Transverse colon (tissue), 4 donors: ENCODE data around the gene C16orf86. TPM values are rescaled to one million over a fixed set of nuclear protein-coding genes. Genes with fewer than 3 reads are reported as not detected.

ENCODE experiments used
- DNase-seq: peaks from one replicate; pipeline ENCODE4 v3.0.0-alpha.2; 2019
- H3K27ac ChIP-seq, 4 donors: fragments of 200-600 bp; sonication (generic); 2 replicates each; pipeline ENCODE4 v1.5.1; 2016 to 2018; ENCODE audit warnings: inconsistent platforms in 4 of 4
- H3K27me3 ChIP-seq: fragments of 200-600 bp; sonication (generic); 2 replicates; pipeline ENCODE4 v1.5.1; 2017; ENCODE audit warnings: inconsistent platforms
- H3K36me3 ChIP-seq, 4 donors: fragments of 200-600 bp; sonication (generic); 2 replicates each; pipeline ENCODE4 v1.5.1; 2017 to 2019; ENCODE audit warnings: inconsistent platforms in 4 of 4
- H3K4me1 ChIP-seq, 4 donors: fragments of 200-600 bp; sonication (generic); 2 replicates each; pipeline ENCODE4 v1.5.1; 2017 to 2020; ENCODE audit warnings: inconsistent platforms in 4 of 4
- H3K4me3 ChIP-seq, 4 donors: fragments of 200-600 bp; sonication (generic); 1 replicate in 1 of 4; 2 replicates in 3 of 4; pipeline versions ENCODE4 v1.5.1 to v1.6.1; 2017 to 2019; ENCODE audit warnings: inconsistent platforms in 4 of 4
- H3K9me3 ChIP-seq, 2 donors: fragments of 200-600 bp; sonication (generic); 2 replicates each; pipeline ENCODE4 v1.5.1; 2017 to 2019; ENCODE audit warnings: inconsistent platforms in 2 of 2
- CTCF ChIP-seq, 5 experiments: fragments of 200-600 bp in 3 of 5; fragments of 450-650 bp in 2 of 5; sonication (generic) in 3 of 5; IDR thresholded peaks; 1 replicate in 2 of 5; 2 replicates in 3 of 5; pipeline ENCODE4 v1.5.1; 2016 to 2017; ENCODE audit warnings: antibody characterized with exemption in 5 of 5, inconsistent platforms in 3 of 5, mild to moderate bottlenecking in 2 of 5, moderate library complexity in 1 of 5
- EP300 ChIP-seq: sonication (generic); formaldehyde crosslinking; IDR thresholded peaks from one replicate; pipeline ENCODE4 v1.6.1; 2017; ENCODE audit warnings: antibody characterized with exemption, low read depth
- POLR2A ChIP-seq: fragments of 450-650 bp; IDR thresholded peaks from one replicate; pipeline ENCODE4 v1.6.1; 2016; ENCODE audit warnings: antibody characterized with exemption, mild to moderate bottlenecking, moderate library complexity
- POLR2AphosphoS5 ChIP-seq, 3 donors: sonication (generic); formaldehyde crosslinking; IDR thresholded peaks; one replicate each; pipeline ENCODE4 v1.6.1; 2016; ENCODE audit warnings: antibody characterized with exemption in 3 of 3
- WGBS, 2 donors: methylation state at CpG; one replicate each; pipeline ENCODE4 v1.1.5; 2018; ENCODE audit warnings: low coverage in 1 of 2; 5-methylcytosine and 5-hydroxymethylcytosine counted together
- in situ Hi-C, 4 donors: fragments of 200-750 bp; cut with MboI; loops; one replicate each; pipeline versions ENCODE4 v1.15.0 to v1.15.1; 2017; ENCODE audit warnings: low sequenced_read_pairs in 3 of 4, low pct_ligation_motif_present in 1 of 4, low pct_unique_long_range_greater_than_20kb in 1 of 4
- intact Hi-C: fragments of 100-400 bp; cut with DNase I; formaldehyde crosslinking; loops from one replicate; pipeline ENCODE4 v1.15.1; 2023; ENCODE audit warnings: low total_unique reads
- total RNA-seq, 4 donors: library from RNA; depleted of rRNA; stranded (reverse); fragments of >200 nt; gene quantifications; one replicate each; pipeline ENCODE4 v1.1.0, GENCODE V29; 2016

C16orf86 gene
- total RNA-seq, 4 donors from 2014 or later: 0.60 to 7.1 (median 4.4) TPM

GRCh38 chr16:67648764-67649407 is 17.7 kb upstream of the C16orf86 start:
- H3K4me3 ChIP-seq: no peak overlapping the region
- peaks cover 99% of the 10 kb centered on the region for H3K27me3 ChIP-seq
- H3K36me3 ChIP-seq: no peaks in the 10 kb centered on the region
- DNase-seq: no peak
- H3K27ac ChIP-seq: no peak overlapping the region
- TF ChIP-seq EP300 (no peak), POLR2A (no peak), CTCF (IDR thresholded peaks at IDR 0.05) (no peak), POLR2AphosphoS5 (IDR thresholded peaks at IDR 0.05) (no peak)
- intact Hi-C loops: no loop called here
- in situ Hi-C loops: loop anchor here in 1 of 4 donors (10.0 kb wide), 1 partner anchor 94 kb away; no protein-coding TSS in a partner anchor
- no peaks in the 10 kb centered on the region for H3K9me3 ChIP-seq
- H3K4me1 ChIP-seq: peaks cover 6 to 28% (median 18%) of the 10 kb centered on the region in 4 donors
- WGBS, 2 donors: 69% methylated on average over 31 of the region's 35 CpGs; no CpG with 5 or more reads in 1 of the 2 donors

GRCh38 chr16:67649494-67649931 is 17.1 kb upstream of the C16orf86 start:
- H3K27ac ChIP-seq: no peak overlapping the region
- no peak for DNase-seq
- 44% methylated on average over 34 of the region's 34 CpGs; no CpG with 5 or more reads in 1 of the 2 donors for WGBS, 2 donors
- H3K9me3 ChIP-seq: no peaks in the 10 kb centered on the region
- intact Hi-C loops: no loop called here
- H3K4me3 ChIP-seq: peak overlapping the region in 1 of 4 donors; percentile 4
- in situ Hi-C loops: loop anchor here in 1 of 4 donors (10.0 kb wide), 1 partner anchor 95 kb away; no protein-coding TSS in a partner anchor
- H3K27me3 ChIP-seq: peaks cover 99% of the 10 kb centered on the region
- no peaks in the 10 kb centered on the region for H3K36me3 ChIP-seq
- TF ChIP-seq EP300 (no peak), CTCF (IDR thresholded peaks at IDR 0.05) (no peak), POLR2A (no peak), POLR2AphosphoS5 (IDR thresholded peaks at IDR 0.05) (no peak)
- H3K4me1 ChIP-seq: peaks cover 6 to 26% (median 17%) of the 10 kb centered on the region in 4 donors

GRCh38 chr16:67650023-67650422 is 16.6 kb upstream of the C16orf86 start:
- intact Hi-C loops (no loop called here), in situ Hi-C loops (loop anchor here in 2 of 4 donors (25.0 kb wide), 1 partner anchor 88 kb away; the partner anchor contains the start of gene CTCF (in 2 of the 2))
- no peak overlapping the region for H3K27ac ChIP-seq
- TF ChIP-seq CTCF (IDR thresholded peaks at IDR 0.05) (no peak), POLR2AphosphoS5 (IDR thresholded peaks at IDR 0.05) (no peak), EP300 (no peak), POLR2A (no peak)
- H3K9me3 ChIP-seq: no peaks in the 10 kb centered on the region
- peaks cover 99% of the 10 kb centered on the region for H3K27me3 ChIP-seq
- WGBS, 2 donors: 17 to 69% methylated on average over 1 to 8 of the region's 8 CpGs
- peaks cover 6 to 21% (median 12%) of the 10 kb centered on the region in 4 donors for H3K4me1 ChIP-seq
- H3K4me3 ChIP-seq: no peak overlapping the region
- no peaks in the 10 kb centered on the region for H3K36me3 ChIP-seq
- no peak for DNase-seq

GRCh38 chr16:67651039-67651438 is 15.6 kb upstream of the C16orf86 start:
- Histone ChIP-seq H3K4me3 (no peak overlapping the region), H3K36me3 (no peaks in the 10 kb centered on the region), H3K27ac (no peak overlapping the region), H3K27me3 (peaks cover 97% of the 10 kb centered on the region), H3K4me1 (peaks cover 6 to 18% (median 10%) of the 10 kb centered on the region in 4 donors), H3K9me3 (no peaks in the 10 kb centered on the region)
- intact Hi-C loops (no loop called here), in situ Hi-C loops (loop anchor here in 2 of 4 donors (25.0 kb wide), 1 partner anchor 89 kb away; the partner anchor contains the start of gene CTCF (in 2 of the 2))
- DNase-seq: no peak
- no peak for TF ChIP-seq POLR2A
- WGBS, 2 donors: 93% methylated on average over 7 of the region's 7 CpGs; no CpG with 5 or more reads in 1 of the 2 donors
